ENCODE data around the gene TBCEL. TPM values are rescaled to one million over a fixed set of nuclear protein-coding genes. Genes with fewer than 3 reads are reported as not detected.
A peak's percentile ranks its signal among the peaks of the same experiment; 100 is the strongest.
"Not testable (repeated sequence)": the region's sequence is repeated elsewhere in the genome, so short reads cannot be mapped to it uniquely, and the experiment has no call there.

The TBCEL gene
- total RNA-seq, 4 donors from 2014 or later: 8.5 to 37.1 (median 11.3) TPM

DNA sequence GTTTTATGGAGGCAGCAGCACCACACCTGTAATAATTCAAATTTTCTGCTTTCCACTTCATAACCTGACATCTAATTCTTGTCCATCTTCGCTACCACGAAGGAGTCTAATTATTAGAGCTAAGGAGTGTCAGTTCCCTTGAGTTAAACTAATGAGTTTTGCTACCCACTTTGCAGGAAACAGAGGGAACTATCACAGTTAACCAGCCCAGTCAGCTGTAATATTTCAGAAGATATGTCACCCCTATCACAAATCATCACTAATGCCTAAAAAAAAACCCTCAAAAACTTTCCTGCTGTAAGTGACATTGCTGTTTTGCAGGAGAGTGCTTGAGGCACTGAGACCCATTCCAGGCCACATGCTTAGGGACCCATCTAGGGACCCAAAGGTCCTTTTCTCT, 85.6 kb downstream of the TBCEL start:
- Histone ChIP-seq H3K4me3 (no peak overlapping the region), H3K27ac (no peak overlapping the region), H3K27me3 (no peaks in the 10 kb centered on the region), H3K36me3 (no peaks in the 10 kb centered on the region), H3K9me3 (no peaks in the 10 kb centered on the region), H3K4me1 (peaks cover 0 to 1% (median 0%) of the 10 kb centered on the region in 4 donors)
- TF ChIP-seq, protein P1, sequence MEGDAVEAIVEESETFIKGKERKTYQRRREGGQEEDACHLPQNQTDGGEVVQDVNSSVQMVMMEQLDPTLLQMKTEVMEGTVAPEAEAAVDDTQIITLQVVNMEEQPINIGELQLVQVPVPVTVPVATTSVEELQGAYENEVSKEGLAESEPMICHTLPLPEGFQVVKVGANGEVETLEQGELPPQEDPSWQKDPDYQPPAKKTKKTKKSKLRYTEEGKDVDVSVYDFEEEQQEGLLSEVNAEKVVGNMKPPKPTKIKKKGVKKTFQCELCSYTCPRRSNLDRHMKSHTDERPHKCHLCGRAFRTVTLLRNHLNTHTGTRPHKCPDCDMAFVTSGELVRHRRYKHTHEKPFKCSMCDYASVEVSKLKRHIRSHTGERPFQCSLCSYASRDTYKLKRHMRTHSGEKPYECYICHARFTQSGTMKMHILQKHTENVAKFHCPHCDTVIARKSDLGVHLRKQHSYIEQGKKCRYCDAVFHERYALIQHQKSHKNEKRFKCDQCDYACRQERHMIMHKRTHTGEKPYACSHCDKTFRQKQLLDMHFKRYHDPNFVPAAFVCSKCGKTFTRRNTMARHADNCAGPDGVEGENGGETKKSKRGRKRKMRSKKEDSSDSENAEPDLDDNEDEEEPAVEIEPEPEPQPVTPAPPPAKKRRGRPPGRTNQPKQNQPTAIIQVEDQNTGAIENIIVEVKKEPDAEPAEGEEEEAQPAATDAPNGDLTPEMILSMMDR (IDR thresholded peaks at IDR 0.05): no peak
- TF ChIP-seq POLR2A (IDR thresholded peaks at IDR 0.05): no peak
- no peak for DNase-seq

DNA sequence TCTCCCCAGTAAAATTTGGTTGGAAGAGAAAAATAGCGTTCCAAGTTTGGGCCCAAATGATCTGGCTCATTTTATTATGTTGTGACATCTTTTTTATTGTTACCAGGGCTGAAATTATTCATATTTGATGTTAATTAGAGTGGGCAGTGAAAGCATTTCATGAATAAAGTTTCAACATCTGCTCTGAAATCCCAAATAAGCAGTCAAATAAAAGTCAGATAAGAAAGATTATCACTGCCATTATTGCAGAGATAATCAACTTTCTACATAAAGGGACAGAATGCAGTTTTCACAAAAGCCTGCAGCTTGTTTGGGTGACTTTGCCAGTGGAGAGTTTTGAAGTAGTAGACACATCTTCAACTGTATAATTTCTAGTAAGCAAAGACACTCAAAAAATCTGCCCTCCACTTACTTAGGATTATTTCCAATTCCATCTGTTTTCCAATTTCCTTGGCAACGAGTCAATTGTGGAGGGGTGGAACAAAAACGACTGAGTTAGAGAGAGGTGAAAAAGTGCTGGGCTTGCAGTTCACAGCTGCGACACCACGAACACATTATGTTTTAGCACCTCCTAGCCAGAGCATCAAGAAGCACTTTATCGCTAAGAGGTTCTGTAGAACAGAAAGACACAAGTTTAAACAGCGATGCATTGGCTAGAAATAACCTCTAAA, 86.1 kb downstream of the TBCEL start:
- TF ChIP-seq POLR2A (IDR thresholded peaks at IDR 0.05): no peak
- TF ChIP-seq, protein P1 (IDR thresholded peaks at IDR 0.05): no peak
- Histone ChIP-seq H3K4me1 (no peaks in the 10 kb centered on the region), H3K27me3 (no peaks in the 10 kb centered on the region), H3K4me3 (no peak overlapping the region), H3K27ac (no peak overlapping the region), H3K36me3 (no peaks in the 10 kb centered on the region), H3K9me3 (no peaks in the 10 kb centered on the region)
- DNase-seq: no peak

- Histone ChIP-seq H3K27me3 (no peaks in the 10 kb centered on the region), H3K4me1 (no peaks in the 10 kb centered on the region), H3K36me3 (no peaks in the 10 kb centered on the region), H3K9me3 (no peaks in the 10 kb centered on the region), H3K4me3 (no peak overlapping the region), H3K27ac (no peak overlapping the region)
- DNase-seq: no peak
- TF ChIP-seq POLR2A (IDR thresholded peaks at IDR 0.05): no peak
- TF ChIP-seq, protein P1 (IDR thresholded peaks at IDR 0.05): no peak
Observed at GRCh38 chr11:121110871-121111724, 87.2 kb downstream of the TBCEL start.

GRCh38 chr11:121112498-121113455, 88.9 kb downstream of the TBCEL start:
- no peak for TF ChIP-seq POLR2A (IDR thresholded peaks at IDR 0.05)
- TF ChIP-seq, protein P1 (IDR thresholded peaks at IDR 0.05): peak in 5 of 6 experiments; percentile 26 to 63 (median 58)
- Histone ChIP-seq H3K27ac (no peak overlapping the region), H3K9me3 (no peaks in the 10 kb centered on the region), H3K36me3 (no peaks in the 10 kb centered on the region), H3K4me3 (no peak overlapping the region), H3K27me3 (no peaks in the 10 kb centered on the region), H3K4me1 (no peaks in the 10 kb centered on the region)
- peak in 2 of 3 donors; percentile 31 to 60 for DNase-seq

DNA sequence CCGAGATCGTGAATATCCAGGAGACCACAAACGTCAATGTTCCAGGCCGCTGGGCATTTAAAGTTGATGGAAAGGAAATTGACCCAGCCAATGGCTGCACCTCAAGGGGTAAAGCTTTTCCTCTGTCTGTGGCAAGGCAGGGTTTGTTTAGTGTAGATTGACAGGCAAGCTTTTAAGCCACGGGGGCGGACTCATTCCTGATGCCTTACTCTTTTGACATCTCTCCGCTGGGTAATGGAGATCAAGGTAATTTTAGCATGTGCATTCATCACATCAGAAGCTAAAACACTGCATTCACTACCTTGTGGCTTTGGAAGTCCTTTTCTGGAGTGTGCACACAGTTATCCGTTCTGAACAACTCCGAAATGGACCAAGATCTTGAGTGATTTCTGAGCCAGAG, 89.7 kb downstream of the TBCEL start:
- H3K36me3 ChIP-seq: no peaks in the 10 kb centered on the region
- H3K27me3 ChIP-seq: no peaks in the 10 kb centered on the region
- TF ChIP-seq POLR2A (IDR thresholded peaks at IDR 0.05): no peak
- TF ChIP-seq, protein P1 (IDR thresholded peaks at IDR 0.05): no peak
- no peak overlapping the region for H3K4me3 ChIP-seq
- no peak for DNase-seq
- H3K9me3 ChIP-seq: no peaks in the 10 kb centered on the region
- H3K27ac ChIP-seq: no peak overlapping the region
- H3K4me1 ChIP-seq: no peaks in the 10 kb centered on the region

GRCh38 chr11:121115024-121115423, 91.1 kb downstream of the TBCEL start:
- H3K27me3 ChIP-seq, H3K36me3 ChIP-seq, DNase-seq, H3K9me3 ChIP-seq, H3K27ac ChIP-seq, H3K4me3 ChIP-seq, H3K4me1 ChIP-seq: not testable (repeated sequence)

Measured in Peyer's patch (tissue), 4 donors.